BLaER1 treated with 17β-estradiol and CSF1 and Interleukin-3, amounts not matched to agents 10 nM and 100 nM (cell line): ENCODE results near the gene DNER.

Experiments used
- H3K27ac ChIP-seq, 11 experiments: shearing (Covaris generic); formaldehyde crosslinking; 2 replicates each; pipeline ENCODE4 v1.8.1; 2022
- H3K27me3 ChIP-seq, 11 experiments: shearing (Covaris generic); formaldehyde crosslinking; 2 replicates each; pipeline ENCODE4 v1.8.1; 2022
- H3K36me3 ChIP-seq, 11 experiments: shearing (Covaris generic); formaldehyde crosslinking; 2 replicates each; pipeline ENCODE4 v1.8.1; 2022
- H3K4me1 ChIP-seq, 10 experiments: shearing (Covaris generic); formaldehyde crosslinking; 2 replicates each; pipeline ENCODE4 v1.8.1; 2022
- H3K4me2 ChIP-seq, 11 experiments: shearing (Covaris generic); formaldehyde crosslinking; 2 replicates each; pipeline ENCODE4 v1.8.1; 2022
- H3K4me3 ChIP-seq, 10 experiments: shearing (Covaris generic); formaldehyde crosslinking; 2 replicates each; pipeline ENCODE4 v1.8.1; 2022
- H3K9ac ChIP-seq, 11 experiments: shearing (Covaris generic); formaldehyde crosslinking; 2 replicates each; pipeline ENCODE4 v1.8.1; 2022
- H3K9me3 ChIP-seq, 11 experiments: shearing (Covaris generic); formaldehyde crosslinking; replicated peaks in 1 of 11; 2 replicates each; pipeline ENCODE4 v1.8.1; 2022
- H4K20me1 ChIP-seq, 11 experiments: shearing (Covaris generic); formaldehyde crosslinking; 2 replicates each; pipeline ENCODE4 v1.8.1; 2022
- Cebpa-rat ChIP-seq, 11 experiments: shearing (Covaris generic); IDR thresholded peaks; 2 replicates each; pipeline ENCODE4 v1.8.1; 2022

Gene DNER

DNA sequence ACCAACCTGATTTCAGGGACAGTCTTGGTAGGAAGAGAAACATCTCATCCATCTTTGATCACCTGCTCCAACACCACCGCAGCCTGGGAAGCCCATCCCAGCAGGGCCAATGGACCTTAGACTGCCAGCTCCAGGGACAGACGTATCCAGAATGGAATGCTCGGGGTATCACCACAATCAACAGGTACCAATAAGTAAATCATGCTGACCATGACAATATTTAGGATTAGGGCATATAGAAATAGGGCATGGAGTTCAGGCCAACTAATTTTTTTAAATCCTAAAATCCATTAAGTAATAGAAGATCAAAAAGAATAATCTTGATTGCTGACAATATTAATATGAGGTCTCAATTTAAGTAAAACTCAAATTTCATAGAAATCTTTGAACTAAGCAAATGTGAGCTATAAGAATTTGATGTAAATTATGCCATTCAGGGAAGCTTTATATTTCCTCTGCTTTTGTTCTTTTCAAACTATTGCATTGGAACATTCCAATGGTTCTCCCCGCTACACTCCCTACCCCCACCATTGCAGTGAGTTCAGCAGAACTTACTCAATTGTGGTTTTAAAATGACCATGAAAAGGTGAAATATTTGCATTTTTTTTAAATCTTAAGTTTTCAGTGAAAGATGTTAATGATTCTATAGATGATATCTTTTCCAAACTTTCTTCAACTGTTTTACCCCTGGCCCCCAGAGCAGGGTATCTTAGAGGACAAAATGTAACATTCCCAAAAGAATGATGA lies 138.6 kb downstream of the DNER start:
- Histone ChIP-seq H3K9me3 (no peaks in the 10 kb centered on the region), H3K27ac (no peak overlapping the region), H3K9ac (no peak overlapping the region), H4K20me1 (no peaks in the 10 kb centered on the region), H3K4me2 (no peak overlapping the region), H3K4me1 (peaks cover 0 to 8% (median 0%) of the 10 kb centered on the region in 10 experiments; a peak in 4 of 20 replicates), H3K36me3 (no peaks in the 10 kb centered on the region), H3K4me3 (no peak overlapping the region), H3K27me3 (no peaks in the 10 kb centered on the region)
- no peak for TF ChIP-seq Cebpa-rat (IDR thresholded peaks at IDR 0.05)

GRCh38 chr2:229572507-229573271 lies 141.7 kb downstream of the DNER start:
- Histone ChIP-seq H3K4me1 (no peaks in the 10 kb centered on the region; a peak in 1 of 20 replicates), H3K4me3 (no peak overlapping the region), H3K27me3 (no peaks in the 10 kb centered on the region), H3K9ac (no peak overlapping the region), H3K9me3 (no peaks in the 10 kb centered on the region), H3K4me2 (no peak overlapping the region), H4K20me1 (no peaks in the 10 kb centered on the region), H3K36me3 (no peaks in the 10 kb centered on the region), H3K27ac (no peak overlapping the region)
- TF ChIP-seq Cebpa-rat (IDR thresholded peaks at IDR 0.05), result no peak

- no peak for TF ChIP-seq Cebpa-rat (IDR thresholded peaks at IDR 0.05)
- Histone ChIP-seq H3K27me3 (no peaks in the 10 kb centered on the region), H3K4me1 (no peaks in the 10 kb centered on the region), H3K9ac (no peak overlapping the region), H3K9me3 (no peaks in the 10 kb centered on the region), H3K4me3 (no peak overlapping the region), H3K4me2 (no peak overlapping the region), H3K27ac (no peak overlapping the region), H3K36me3 (no peaks in the 10 kb centered on the region), H4K20me1 (no peaks in the 10 kb centered on the region)
Measured at GRCh38 chr2:229571243-229571642, 143.1 kb downstream of the DNER start.

DNA sequence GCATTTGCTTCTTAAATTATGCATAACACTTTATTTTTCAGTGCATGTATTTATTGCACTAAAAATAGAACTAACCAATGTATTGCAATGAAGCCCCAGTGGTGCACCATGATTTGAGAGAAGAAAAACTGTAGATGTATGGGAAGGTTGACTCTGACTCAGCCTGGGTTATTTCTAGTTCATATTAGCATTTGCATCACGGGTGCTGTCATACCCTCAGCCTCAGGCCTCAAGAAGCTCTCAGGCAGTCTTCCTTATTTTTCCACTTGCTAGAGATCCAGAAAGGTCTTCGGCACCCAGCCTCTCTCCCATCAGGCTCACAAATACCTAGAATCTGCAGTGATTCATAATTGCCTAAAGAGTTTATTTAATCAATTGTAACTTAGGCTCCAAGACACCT lies 148.0 kb downstream of the DNER start:
- no peaks in the 10 kb centered on the region for H4K20me1 ChIP-seq
- H3K9ac ChIP-seq, result no peak overlapping the region
- no peak for TF ChIP-seq Cebpa-rat (IDR thresholded peaks at IDR 0.05)
- H3K27ac ChIP-seq, result no peak overlapping the region
- no peaks in the 10 kb centered on the region for H3K9me3 ChIP-seq
- H3K4me2 ChIP-seq, result no peak overlapping the region
- no peak overlapping the region for H3K4me3 ChIP-seq
- no peaks in the 10 kb centered on the region for H3K36me3 ChIP-seq
- H3K27me3 ChIP-seq, result no peaks in the 10 kb centered on the region
- no peaks in the 10 kb centered on the region for H3K4me1 ChIP-seq

DNA sequence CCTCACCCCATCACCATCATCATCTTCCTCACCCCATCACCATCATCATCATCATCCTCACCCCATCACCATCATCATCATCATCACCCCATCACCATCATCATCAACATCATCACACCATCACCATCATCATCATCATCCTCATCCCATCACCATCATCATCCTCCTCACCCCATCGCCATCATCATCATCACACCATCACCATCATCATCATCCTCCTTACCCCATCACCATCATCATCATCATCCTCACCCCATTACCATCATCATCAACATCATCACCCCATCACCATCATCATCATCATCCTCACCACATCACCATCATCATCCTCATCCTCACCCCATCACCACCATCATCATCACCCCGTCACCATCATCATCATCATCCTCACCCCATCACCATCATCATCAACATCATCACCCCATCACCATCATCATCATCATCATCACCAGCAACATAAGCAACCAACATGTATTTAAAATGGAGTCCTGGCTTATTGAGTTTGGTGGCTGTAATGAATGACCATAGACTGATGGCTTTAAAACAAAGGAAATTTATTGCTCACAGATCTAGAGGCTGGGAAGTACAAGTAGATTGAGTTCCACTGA lies 150.0 kb downstream of the DNER start:
- Histone ChIP-seq H3K36me3 (no peaks in the 10 kb centered on the region), H3K9ac (no peak overlapping the region), H3K9me3 (no peaks in the 10 kb centered on the region), H4K20me1 (no peaks in the 10 kb centered on the region), H3K4me2 (no peak overlapping the region), H3K4me1 (no peaks in the 10 kb centered on the region), H3K27me3 (no peaks in the 10 kb centered on the region), H3K27ac (no peak overlapping the region), H3K4me3 (no peak overlapping the region)
- no peak for TF ChIP-seq Cebpa-rat (IDR thresholded peaks at IDR 0.05)

- no peak for TF ChIP-seq Cebpa-rat (IDR thresholded peaks at IDR 0.05)
- no peaks in the 10 kb centered on the region for H4K20me1 ChIP-seq
- H3K27ac ChIP-seq, result no peak overlapping the region
- H3K4me2 ChIP-seq, result no peak overlapping the region
- no peak overlapping the region for H3K4me3 ChIP-seq
- H3K9me3 ChIP-seq, result 0 out of 22 replicates have a peak, but pooled peaks cover 0 to 3% (median 0%) of the 10 kb centered on the region in 11 experiments
- no peaks in the 10 kb centered on the region for H3K4me1 ChIP-seq
- H3K9ac ChIP-seq, result no peak overlapping the region
- H3K27me3 ChIP-seq, result no peaks in the 10 kb centered on the region
- H3K36me3 ChIP-seq, result no peaks in the 10 kb centered on the region
Measured at GRCh38 chr2:229563388-229563787, 151.0 kb downstream of the DNER start.

DNA sequence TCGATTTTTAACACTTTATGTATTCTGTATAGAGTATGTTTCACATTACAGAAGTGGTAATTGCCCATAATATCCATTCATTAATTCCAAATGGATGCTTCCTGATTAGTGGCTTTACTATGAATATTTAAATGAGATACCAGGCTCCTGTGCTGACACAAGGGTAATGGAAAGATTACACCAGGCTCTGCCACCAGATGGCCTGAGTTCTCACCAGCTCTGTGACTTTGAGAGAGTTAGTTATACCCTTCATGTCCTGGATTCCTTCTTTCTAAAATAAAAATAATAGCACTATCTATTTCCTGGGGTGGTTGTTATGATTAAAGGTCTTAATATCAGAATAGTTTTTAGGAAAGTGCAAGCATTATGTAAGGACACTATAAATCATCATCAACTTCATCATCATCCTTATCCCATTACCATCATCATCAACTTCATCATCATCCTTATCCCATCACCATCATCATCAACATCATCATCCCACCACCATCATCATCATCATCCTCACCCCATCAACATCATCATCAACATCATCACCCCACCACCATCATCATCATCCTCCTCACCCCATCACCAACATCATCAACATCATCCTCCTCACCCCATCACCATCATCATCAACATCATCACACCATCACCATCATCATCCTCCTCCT lies 151.8 kb downstream of the DNER start:
- H3K36me3 ChIP-seq, result no peaks in the 10 kb centered on the region
- H3K4me1 ChIP-seq, result no peaks in the 10 kb centered on the region
- H3K9ac ChIP-seq, result no peak overlapping the region
- H3K4me3 ChIP-seq, result no peak overlapping the region
- peaks cover 0 to 10% (median 0%) of the 10 kb centered on the region in 11 experiments; a peak in 3 of 22 replicates for H3K9me3 ChIP-seq
- no peaks in the 10 kb centered on the region for H3K27me3 ChIP-seq
- no peak for TF ChIP-seq Cebpa-rat (IDR thresholded peaks at IDR 0.05)
- H3K4me2 ChIP-seq, result no peak overlapping the region
- no peak overlapping the region for H3K27ac ChIP-seq
- no peaks in the 10 kb centered on the region for H4K20me1 ChIP-seq

- H3K4me2 ChIP-seq, result no peak overlapping the region
Measured at GRCh38 chr2:229559986-229560385, 154.4 kb downstream of the DNER start.

DNA sequence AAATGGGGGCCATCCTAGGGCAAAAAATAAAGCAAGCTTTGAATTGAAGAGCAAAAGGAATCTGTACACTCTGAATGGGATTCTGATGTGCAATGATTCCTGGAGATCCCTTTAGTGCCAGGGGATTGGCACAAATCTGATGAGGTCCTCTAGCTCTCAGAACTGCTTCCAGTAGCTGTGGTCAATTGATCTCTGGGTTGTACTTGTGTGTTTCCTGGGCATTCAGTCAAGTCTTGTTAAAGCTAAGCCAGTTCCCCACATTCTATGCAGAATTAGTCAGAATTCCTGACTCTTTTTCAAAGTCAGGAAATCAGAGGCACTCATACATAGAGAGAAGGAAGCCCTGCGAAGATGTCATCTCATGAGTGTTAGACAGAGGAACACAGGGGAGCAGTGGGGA lies 161.3 kb downstream of the DNER start:
- Histone ChIP-seq H4K20me1 (no peaks in the 10 kb centered on the region), H3K4me1 (peaks cover 0 to 9% (median 8%) of the 10 kb centered on the region in 10 experiments; a peak in 13 of 20 replicates), H3K27me3 (no peaks in the 10 kb centered on the region), H3K4me3 (no peak overlapping the region), H3K27ac (no peak overlapping the region), H3K9ac (no peak overlapping the region), H3K9me3 (peaks cover 0 to 17% (median 0%) of the 10 kb centered on the region in 11 experiments; a peak in 5 of 22 replicates), H3K36me3 (peaks cover 0 to 6% (median 0%) of the 10 kb centered on the region in 11 experiments; a peak in 1 of 22 replicates), H3K4me2 (no peak overlapping the region)
- TF ChIP-seq Cebpa-rat (IDR thresholded peaks at IDR 0.05), result no peak

More at GRCh38 chr2:229559986-229560385, 154.4 kb downstream of the DNER start:
- H3K4me3 ChIP-seq, result no peak overlapping the region
- H3K4me1 ChIP-seq, result peaks cover 0 to 9% (median 8%) of the 10 kb centered on the region in 10 experiments; a peak in 13 of 20 replicates
- H3K9me3 ChIP-seq, result peaks cover 0 to 10% (median 0%) of the 10 kb centered on the region in 11 experiments; a peak in 3 of 22 replicates
- H4K20me1 ChIP-seq, result no peaks in the 10 kb centered on the region
- H3K36me3 ChIP-seq, result no peaks in the 10 kb centered on the region
- H3K9ac ChIP-seq, result no peak overlapping the region
- no peaks in the 10 kb centered on the region for H3K27me3 ChIP-seq
- no peak for TF ChIP-seq Cebpa-rat (IDR thresholded peaks at IDR 0.05)
- no peak overlapping the region for H3K27ac ChIP-seq
